GM04504 (cell line): ENCODE data around the gene CRB1.

Experiments used
- DNase-seq: peaks from one replicate; pipeline ENCODE4 v3.0.0-alpha.2; 2012; ENCODE audit warnings: low read depth

The CRB1 gene

GRCh38 chr1:197268012-197268411 lies at the start of gene CRB1:
Gene CRB1, plus strand, starts transcription at chr1:197268252. Its CDS starts 161 bp downstream, at chr1:197268413.
- DNase-seq: no peak

DNA sequence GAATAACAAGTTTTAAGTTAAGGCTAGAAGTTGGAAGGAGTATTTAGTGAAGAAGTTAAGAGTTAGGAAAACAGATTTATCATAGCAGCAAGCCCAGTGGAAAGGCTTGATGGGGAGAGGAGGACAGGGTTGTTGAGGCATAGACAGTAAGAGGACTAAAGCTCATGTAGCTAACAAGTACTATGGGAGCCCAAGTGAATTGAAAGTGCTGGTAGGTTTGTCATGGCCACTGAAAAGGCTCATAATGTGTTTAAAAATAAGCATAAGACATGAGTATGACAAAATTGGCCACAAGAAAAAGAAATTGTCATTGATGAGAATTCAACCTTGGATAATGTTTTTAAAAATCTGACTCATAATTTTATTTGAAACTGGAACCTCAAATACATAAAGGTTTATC lies 49.2 kb upstream of the CRB1 start:
- no peak for DNase-seq

DNA sequence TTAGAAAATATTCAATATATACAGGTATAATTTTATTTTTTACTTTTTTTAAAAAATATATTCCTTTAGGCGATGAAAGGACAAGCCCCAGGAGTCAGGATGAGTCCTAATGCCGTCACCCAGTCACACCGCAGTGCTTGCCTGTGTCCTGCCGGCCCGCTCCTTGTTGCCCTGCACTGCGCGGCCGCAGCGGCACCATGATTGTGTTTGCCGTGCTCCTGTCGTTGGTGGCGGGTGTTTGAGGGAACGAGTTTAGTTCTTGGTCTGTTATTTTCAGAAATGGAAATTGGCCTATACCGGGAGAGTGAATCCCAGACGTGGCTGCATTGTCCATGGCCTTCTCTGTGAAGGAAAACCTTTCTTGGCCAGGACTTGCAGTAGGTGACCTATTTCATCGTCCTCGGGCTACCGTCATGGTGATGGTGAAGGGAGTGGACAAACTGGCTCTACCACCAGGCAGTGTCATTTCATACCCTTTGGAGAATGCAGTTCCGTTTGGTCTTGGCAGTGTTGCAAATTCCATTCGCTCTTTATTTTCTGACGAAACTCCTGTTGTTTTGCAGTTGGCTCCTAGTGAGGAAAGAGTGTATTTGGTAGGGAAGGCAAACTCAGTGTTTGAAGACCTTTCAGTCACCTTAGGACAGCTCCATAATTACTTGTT lies 45.9 kb upstream of the CRB1 start:
- DNase-seq: no peak

DNA sequence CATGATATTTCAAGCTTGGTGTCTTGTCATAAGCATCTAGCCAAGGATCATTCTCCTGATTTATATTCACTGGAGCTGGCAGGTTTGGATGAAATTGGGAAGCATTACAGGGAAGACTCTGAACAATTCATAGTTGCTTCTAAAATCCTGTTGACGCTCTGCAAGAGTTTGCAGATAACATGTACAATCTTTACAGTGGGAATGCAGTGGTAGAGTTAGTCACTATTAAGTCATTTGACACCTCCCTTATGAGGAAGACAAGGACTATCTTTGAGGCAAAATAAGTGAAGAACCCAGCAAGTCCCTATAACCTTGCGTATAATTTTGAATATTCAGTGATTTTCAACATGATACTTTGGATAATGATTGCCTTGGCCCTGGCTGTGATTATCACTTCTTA lies 45.3 kb upstream of the CRB1 start:
- no peak for DNase-seq

DNA sequence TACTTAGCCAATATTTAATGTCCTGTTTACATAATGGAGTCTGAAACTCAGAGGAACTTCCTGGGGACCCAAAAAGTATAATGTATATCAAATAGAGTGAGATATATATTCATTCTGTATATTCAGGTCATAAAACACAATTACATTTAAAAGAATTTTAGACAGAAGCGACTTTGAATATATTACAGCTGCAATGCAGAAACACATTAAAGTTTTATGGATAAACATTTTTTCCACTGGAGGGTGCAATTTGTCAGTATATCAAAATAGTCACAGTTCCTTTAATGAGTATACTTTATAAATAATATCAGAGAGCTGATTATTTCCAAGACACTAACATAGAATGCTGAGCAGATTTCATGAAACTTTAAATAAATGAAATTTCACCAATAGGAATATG lies 43.9 kb upstream of the CRB1 start:
- DNase-seq: no peak

GRCh38 chr1:197225611-197226010 lies 42.4 kb upstream of the CRB1 start:
- DNase-seq: no peak

DNA sequence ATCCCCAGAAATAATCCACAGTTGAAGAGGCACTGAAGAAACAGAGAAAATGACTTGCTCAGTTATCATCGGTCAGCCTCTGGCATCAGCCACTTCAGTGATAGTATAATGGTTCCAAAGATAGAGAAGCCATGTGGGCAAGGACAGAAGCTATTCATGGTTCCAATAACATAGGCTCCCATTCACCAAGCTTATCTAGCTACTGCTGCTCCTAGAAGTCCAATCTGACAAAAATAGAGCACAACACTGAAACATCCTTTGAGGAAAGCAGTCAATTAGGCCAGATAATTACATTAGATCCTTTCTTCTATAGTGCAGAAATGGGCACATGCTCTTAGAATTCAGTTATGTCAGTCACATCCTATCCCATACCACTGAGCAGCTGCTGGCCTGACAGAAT lies 33.5 kb upstream of the CRB1 start:
- no peak for DNase-seq

GRCh38 chr1:197235355-197235754 lies 32.7 kb upstream of the CRB1 start:
- DNase-seq: no peak

DNA sequence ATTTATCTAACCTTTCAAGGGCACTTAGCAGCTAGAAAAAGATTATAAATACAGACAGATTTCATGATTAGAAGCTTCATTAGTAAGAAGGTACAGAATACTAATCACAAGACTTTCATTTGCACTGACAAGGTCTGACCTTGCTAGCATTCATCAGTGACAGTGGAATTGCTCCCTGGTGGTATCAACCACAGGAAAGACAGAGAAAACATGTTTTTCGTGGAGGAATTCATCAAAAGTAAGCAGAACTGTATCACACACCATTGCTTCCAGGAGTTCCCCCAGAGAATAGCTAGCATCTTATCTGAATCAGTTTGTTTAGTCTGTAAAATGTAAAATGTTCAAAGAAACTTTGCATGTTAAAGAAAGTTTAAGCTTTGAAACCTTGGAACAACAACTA lies 20.6 kb upstream of the CRB1 start:
- no peak for DNase-seq

GRCh38 chr1:197249324-197249723 lies 18.7 kb upstream of the CRB1 start:
- DNase-seq: peak; percentile 3

DNA sequence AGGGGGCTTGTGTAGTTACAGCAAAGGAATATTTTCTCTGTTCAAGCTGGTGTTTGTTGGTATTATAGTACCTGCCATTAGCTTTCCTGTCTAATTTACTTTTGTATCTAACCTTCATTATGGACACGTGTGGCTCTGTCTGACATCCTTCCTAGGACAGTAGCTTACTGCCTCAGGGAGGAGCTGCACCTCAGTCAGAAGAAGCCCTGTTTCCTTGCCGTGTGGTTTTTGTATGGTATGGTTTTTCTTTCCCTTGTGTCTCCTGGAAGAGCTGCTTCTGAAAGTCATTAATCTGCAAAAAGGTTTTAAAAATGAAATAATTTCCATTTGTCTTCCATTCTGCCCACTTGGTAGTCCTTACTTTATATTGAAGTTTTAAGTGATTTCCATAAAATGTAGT lies 17.4 kb upstream of the CRB1 start:
- no peak for DNase-seq

- no peak for DNase-seq
Observed at GRCh38 chr1:197252973-197253372, 15.1 kb upstream of the CRB1 start.

DNA sequence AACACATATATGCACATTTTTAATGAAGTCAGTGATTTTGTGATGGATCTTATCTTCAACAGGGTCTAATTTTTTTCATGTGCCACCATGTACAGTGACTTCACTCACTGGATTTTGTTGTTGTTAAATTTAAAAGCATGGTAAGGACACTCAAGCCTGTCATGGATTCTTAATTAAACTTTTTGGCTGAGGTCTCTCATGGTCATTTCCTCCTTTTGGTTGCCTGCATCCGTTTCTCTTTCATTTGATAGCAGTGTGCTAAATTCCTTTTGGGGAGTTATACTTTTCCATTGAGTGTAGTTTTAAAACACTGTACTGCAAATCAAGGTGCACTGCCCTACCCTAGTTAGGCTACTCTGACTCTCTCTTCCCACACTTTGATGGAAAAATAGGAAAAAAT lies 13.2 kb upstream of the CRB1 start:
- no peak for DNase-seq

DNA sequence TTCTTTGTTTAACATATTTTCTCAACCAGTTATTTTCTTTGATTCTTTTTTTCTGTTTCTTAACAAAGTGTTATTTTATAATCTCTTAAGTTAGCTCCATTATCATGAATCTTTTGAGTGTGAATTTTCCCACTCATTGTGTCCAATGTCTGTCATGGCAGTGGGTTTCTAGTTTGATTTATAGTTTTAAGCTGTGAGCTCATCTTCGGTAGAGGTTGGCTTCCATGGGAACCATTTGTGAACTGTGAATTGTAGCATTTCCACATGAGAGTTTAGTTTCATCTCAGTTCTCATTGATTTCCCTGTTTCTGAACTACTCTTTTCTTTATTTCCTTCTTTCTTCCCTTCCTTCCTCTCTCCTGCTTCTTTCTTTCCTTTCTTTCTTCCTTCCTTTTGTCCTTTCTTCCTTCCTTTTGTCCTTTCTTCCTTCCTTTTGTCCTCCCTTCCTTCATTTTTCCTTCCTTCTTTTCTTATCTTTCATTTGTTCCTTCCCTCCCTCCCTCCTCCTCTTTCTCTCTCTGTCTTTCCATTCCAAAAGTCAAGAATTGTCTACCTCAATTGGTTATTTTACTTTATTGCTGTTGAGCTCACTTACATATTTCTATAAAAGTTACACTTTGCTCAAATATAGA lies 3.0 kb upstream of the CRB1 start:
- no peak for DNase-seq

DNA sequence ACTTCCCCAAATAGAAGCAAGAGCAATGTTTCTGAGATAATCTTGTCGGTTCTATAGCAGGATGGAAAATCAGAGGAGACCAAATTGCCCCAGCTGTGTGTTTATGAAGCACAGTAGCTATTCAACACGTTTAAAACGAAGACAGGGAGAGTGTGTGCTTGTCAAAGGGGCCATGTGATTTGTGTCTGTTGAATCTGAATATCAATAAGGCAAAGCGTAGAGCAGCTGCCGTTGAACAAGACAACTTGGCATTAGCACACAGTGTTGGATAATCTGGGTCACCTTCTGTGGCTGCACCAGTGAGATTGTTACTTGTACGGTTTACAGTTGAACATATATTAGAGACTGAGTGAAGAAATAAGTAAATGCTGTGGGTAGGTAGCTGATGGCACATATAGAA lies 1.0 kb downstream of the CRB1 start:
- no peak for DNase-seq

GRCh38 chr1:197272791-197273190 lies 4.7 kb downstream of the CRB1 start:
- no peak for DNase-seq

GRCh38 chr1:197277166-197277565 lies 9.1 kb downstream of the CRB1 start:
- no peak for DNase-seq

GRCh38 chr1:197284325-197284724 lies 16.3 kb downstream of the CRB1 start:
- DNase-seq: no peak

- DNase-seq: no peak
Observed at GRCh38 chr1:197284966-197285365, 16.9 kb downstream of the CRB1 start.

DNA sequence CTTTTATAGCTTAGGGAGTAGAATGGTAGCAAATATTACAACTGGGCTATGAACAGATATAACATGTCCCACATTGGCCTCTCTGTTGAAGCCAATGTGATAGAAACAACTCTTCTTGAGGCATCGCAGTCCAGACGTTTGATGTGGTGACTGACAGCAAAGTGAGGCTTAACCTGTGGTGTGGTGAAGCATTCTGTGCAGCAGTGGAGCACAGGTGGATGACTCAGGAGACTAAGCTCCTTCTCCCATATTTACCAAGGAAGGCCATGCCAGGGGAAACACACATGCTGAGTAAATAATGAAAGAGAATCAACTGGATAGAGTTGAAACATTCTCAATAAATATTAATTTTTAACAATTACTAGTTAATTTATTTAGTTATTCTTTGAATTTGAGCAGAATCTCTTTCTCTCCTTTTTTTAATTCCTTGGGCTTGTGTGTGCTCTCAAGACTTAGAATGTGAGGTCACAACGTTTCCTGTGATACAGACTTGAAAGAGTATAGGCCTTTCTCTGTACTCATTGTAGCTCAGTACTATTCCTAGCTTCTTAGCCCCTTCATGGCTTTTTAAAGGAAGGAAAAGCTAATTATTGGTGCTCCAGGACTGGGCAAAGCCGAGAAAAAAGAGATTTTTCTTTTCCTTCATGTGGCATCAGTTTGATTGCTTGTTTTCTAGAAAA lies 17.6 kb downstream of the CRB1 start:
- DNase-seq: no peak

DNA sequence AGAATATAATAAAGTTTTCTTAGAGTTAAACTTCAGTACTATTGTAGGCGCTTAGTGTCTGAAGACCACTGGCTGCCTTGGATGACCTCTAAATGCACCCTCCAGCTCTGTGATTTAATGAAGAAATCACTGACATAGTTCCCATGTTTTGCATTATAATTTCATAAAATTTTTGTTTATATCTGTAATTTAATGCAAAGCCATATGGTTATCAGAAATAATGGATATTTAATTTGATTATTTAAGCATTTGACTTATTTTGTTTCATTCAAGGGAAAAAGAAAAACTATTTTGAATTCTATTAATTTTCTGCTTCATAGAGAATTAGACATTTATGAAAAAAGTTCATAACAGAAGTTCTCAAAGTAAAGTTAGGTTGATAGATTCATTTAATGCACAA lies 18.6 kb downstream of the CRB1 start:
- no peak for DNase-seq

GRCh38 chr1:197287863-197288262 lies 19.8 kb downstream of the CRB1 start:
- DNase-seq: no peak

- peak; percentile 31 for DNase-seq
Observed at GRCh38 chr1:197302775-197303174, 34.7 kb downstream of the CRB1 start.

GRCh38 chr1:197303463-197303862 lies 35.4 kb downstream of the CRB1 start:
- DNase-seq: no peak
